ENCODE data around the gene ULK3. TPM values are rescaled to one million over a fixed set of nuclear protein-coding genes. Genes with fewer than 3 reads are reported as not detected.

ULK3 gene
- polyA plus RNA-seq, 2 of the 4 experiments (the other 2 are of a cell fraction), result 28.1 to 48.9 TPM

DNA sequence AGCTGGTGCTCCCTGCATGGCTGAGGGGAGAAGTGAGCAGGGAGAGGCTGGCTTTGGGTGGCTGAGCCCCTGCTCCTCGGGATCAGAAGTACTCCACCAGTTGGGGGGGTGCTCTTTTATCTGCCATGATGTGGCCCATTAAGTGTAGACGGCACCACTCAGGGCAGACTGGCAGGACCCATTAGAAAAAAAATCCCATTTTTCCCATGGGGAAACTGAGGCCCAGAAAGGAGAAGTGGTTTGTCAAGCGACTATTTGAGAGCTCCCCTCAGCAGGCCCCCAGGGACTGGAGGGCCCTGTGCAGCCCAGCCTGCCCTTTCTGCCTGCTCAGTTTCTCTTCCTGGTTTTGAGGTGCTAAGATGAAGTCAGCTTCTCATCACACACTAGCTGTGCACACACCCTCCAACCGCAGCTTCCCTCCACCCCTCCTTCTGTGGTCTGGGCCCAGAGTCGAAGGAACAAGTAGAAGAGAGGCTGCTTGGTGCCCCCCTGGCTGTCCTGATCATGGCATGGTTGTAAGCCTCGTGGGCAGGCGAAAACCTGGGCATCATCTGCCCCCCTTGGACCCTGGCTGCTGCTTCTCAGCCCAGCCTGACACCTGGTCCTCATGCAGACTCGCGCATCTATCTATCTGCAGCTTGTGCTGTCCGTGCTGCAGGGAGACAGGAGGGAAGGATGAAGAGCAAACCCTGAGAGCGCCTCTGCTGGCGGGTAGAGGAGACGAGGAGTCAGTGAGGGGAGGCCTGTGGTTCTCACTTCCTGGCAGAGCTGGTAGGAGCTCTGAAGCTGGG lies 55.5 kb downstream of the ULK3 start:
- Histone ChIP-seq H3K9me3 (no peaks in the 10 kb centered on the region), H3K4me1 (peaks cover 31% of the 10 kb centered on the region), H3K4me2 (no peak overlapping the region), H3K27ac (no peak overlapping the region), H3K4me3 (no peak overlapping the region)
- POLR2A ChIA-PET, result no interaction called here
- DNase-seq (ENCODE audit: low read depth in 1 of 2, low spot score in 1 of 2), result peak; percentile 82 to 84
- peak; percentile 87 to 95 for ATAC-seq
- CTCF ChIA-PET, result interaction anchor here (0.6 to 66.7 kb wide), 12 partner anchors 3 to 176 kb away, joined by 3 to 1908 read pairs (median 3); partner anchors contain the start of genes CPLX3, CSK, LMAN1L and ULK3
- FAIRE-seq, result no peak
- TF ChIP-seq, protein P1, sequence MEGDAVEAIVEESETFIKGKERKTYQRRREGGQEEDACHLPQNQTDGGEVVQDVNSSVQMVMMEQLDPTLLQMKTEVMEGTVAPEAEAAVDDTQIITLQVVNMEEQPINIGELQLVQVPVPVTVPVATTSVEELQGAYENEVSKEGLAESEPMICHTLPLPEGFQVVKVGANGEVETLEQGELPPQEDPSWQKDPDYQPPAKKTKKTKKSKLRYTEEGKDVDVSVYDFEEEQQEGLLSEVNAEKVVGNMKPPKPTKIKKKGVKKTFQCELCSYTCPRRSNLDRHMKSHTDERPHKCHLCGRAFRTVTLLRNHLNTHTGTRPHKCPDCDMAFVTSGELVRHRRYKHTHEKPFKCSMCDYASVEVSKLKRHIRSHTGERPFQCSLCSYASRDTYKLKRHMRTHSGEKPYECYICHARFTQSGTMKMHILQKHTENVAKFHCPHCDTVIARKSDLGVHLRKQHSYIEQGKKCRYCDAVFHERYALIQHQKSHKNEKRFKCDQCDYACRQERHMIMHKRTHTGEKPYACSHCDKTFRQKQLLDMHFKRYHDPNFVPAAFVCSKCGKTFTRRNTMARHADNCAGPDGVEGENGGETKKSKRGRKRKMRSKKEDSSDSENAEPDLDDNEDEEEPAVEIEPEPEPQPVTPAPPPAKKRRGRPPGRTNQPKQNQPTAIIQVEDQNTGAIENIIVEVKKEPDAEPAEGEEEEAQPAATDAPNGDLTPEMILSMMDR (IDR thresholded peaks at IDR 0.05), result peak; percentile 50
- TF ChIP-seq, protein P2, sequence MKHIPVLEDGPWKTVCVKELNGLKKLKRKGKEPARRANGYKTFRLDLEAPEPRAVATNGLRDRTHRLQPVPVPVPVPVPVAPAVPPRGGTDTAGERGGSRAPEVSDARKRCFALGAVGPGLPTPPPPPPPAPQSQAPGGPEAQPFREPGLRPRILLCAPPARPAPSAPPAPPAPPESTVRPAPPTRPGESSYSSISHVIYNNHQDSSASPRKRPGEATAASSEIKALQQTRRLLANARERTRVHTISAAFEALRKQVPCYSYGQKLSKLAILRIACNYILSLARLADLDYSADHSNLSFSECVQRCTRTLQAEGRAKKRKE (CRISPR knock-in tag; IDR thresholded peaks at IDR 0.05; ENCODE audit: low read depth), result no peak
- WGBS (ENCODE audit: missing lambda C conversion rate), result 54% methylated on average over 13 of the region's 13 CpGs

DNA sequence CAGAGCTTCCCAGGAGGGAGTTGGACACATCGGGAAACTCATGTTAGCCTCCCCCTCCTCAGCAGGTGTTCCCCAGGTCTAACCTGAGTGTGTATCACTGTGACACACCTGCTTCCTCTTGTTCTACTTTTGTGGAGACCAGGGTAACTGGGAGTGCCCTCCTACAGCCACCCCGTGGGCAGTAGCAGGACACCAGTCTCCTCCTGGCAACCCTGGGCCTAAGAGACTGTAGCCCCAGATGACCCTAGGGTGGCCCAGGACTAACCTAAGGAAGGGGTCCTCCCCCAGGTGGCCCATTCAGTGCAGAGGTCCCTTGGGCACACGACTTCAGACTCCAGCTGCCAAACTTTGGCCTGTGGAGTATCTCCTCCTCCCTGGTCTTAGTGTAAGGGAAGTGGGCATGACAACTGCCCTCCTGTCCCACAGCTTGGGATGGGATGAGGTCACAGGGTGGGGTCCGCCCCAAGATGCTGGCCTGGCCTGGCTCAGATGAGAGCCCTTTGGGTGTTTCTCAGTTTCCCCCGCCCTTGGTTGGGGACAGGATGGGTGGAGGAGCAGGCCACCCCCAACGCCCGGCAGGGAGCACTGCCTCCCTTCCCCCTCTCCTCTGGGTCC lies 56.3 kb downstream of the ULK3 start:
- Histone ChIP-seq H3K4me2 (no peak overlapping the region), H3K4me1 (peaks cover 31% of the 10 kb centered on the region), H3K9me3 (no peaks in the 10 kb centered on the region), H3K4me3 (no peak overlapping the region), H3K27ac (no peak overlapping the region)
- 85% methylated on average over 5 of the region's 7 CpGs for WGBS (ENCODE audit: missing lambda C conversion rate)
- TF ChIP-seq FOSL2 (IDR thresholded peaks at IDR 0.05) (no peak), FOSL2 (CRISPR knock-in tag; IDR thresholded peaks at IDR 0.05) (no peak), PHF8 (IDR thresholded peaks at IDR 0.05; ENCODE audit: borderline replicate concordance, low read depth) (no peak), EHMT2 (IDR thresholded peaks at IDR 0.05; ENCODE audit: low read depth) (no peak)
- no peak for FAIRE-seq
- POLR2A ChIA-PET, result no interaction called here
- CTCF ChIA-PET, result interaction anchor here (0.6 to 66.7 kb wide), 7 partner anchors 4 to 1047 kb away, joined by 3 to 1908 read pairs (median 5); partner anchors contain the start of genes CPLX3, CSK, LMAN1L and ULK3
- DNase-seq (ENCODE audit: low read depth in 1 of 2, low spot score in 1 of 2), result no peak
- ATAC-seq, result no peak

Small RNA genes lying within 50 kb of the gene (small RNA-seq; reads per million reads assigned to genes)
- 0 reads per million in 6 experiments for gene CPLX3
- 0 reads per million in 6 experiments for gene MIR4513
- 0 to 12.3 (median 5.5) reads per million in 6 experiments for gene MIR6882

Other genes with a start within 250 kb of the ULK3 start
- gene CLK3, start 227.3 kb downstream of the ULK3 start, polyA plus RNA-seq (2011; rRNA removed), result 35.7 and 42.5 TPM in 2 replicates
- 39.1 to 48.2 TPM (median 47.0 TPM) in 3 replicates for gene CLK3, start 227.3 kb downstream of the ULK3 start, polyA plus RNA-seq (2017; fragmentation: RNase III; extraction: RNeasy Plus Mini Kit Qiagen cat#74134 plus additional on column Dnase treatment)
- 23.2 and 31.2 TPM in 2 replicates for gene EDC3, start 147.1 kb downstream of the ULK3 start, polyA plus RNA-seq (2011; rRNA removed)
- 17.7 to 24.1 TPM (median 23.4 TPM) in 3 replicates for gene EDC3, start 147.1 kb downstream of the ULK3 start, polyA plus RNA-seq (2017; fragmentation: RNase III; extraction: RNeasy Plus Mini Kit Qiagen cat#74134 plus additional on column Dnase treatment)
- 0.22 and 0.25 TPM in 2 replicates for gene CYP1A1, start 117.6 kb downstream of the ULK3 start, polyA plus RNA-seq (2011; rRNA removed)
- gene CYP1A1, start 117.6 kb downstream of the ULK3 start, polyA plus RNA-seq (2017; fragmentation: RNase III; extraction: RNeasy Plus Mini Kit Qiagen cat#74134 plus additional on column Dnase treatment), result 0.46 to 0.62 TPM (median 0.50 TPM) in 3 replicates
- gene CYP1A2, start 94.3 kb downstream of the ULK3 start, polyA plus RNA-seq (2011; rRNA removed), result not detected in 2 replicates
- gene CYP1A2, start 94.3 kb downstream of the ULK3 start, polyA plus RNA-seq (2017; fragmentation: RNase III; extraction: RNeasy Plus Mini Kit Qiagen cat#74134 plus additional on column Dnase treatment), result not detected in 3 replicates
- 17.8 and 22.2 TPM in 2 replicates for gene CSK, start 61.1 kb downstream of the ULK3 start, polyA plus RNA-seq (2011; rRNA removed)
- gene CSK, start 61.1 kb downstream of the ULK3 start, polyA plus RNA-seq (2017; fragmentation: RNase III; extraction: RNeasy Plus Mini Kit Qiagen cat#74134 plus additional on column Dnase treatment), result 56.7 to 63.0 TPM (median 61.6 TPM) in 3 replicates
- gene LMAN1L, start 30.3 kb downstream of the ULK3 start, polyA plus RNA-seq (2011; rRNA removed), result not detected in 2 replicates
- not detected in 3 replicates for gene LMAN1L, start 30.3 kb downstream of the ULK3 start, polyA plus RNA-seq (2017; fragmentation: RNase III; extraction: RNeasy Plus Mini Kit Qiagen cat#74134 plus additional on column Dnase treatment)
- 0.05 TPM in 1 of 2 replicates, not detected in the other for gene CPLX3, start 16.5 kb downstream of the ULK3 start, polyA plus RNA-seq (2011; rRNA removed)
- gene CPLX3, start 16.5 kb downstream of the ULK3 start, polyA plus RNA-seq (2017; fragmentation: RNase III; extraction: RNeasy Plus Mini Kit Qiagen cat#74134 plus additional on column Dnase treatment), result not detected in 3 replicates
- 128 TPM in 2 replicates for gene SCAMP2, start 30.2 kb upstream of the ULK3 start, polyA plus RNA-seq (2011; rRNA removed)
- 40.4 to 43.3 TPM (median 41.5 TPM) in 3 replicates for gene SCAMP2, start 30.2 kb upstream of the ULK3 start, polyA plus RNA-seq (2017; fragmentation: RNase III; extraction: RNeasy Plus Mini Kit Qiagen cat#74134 plus additional on column Dnase treatment)
- gene MPI, start 46.9 kb upstream of the ULK3 start, polyA plus RNA-seq (2011; rRNA removed), result 53.7 and 74.4 TPM in 2 replicates
- gene MPI, start 46.9 kb upstream of the ULK3 start, polyA plus RNA-seq (2017; fragmentation: RNase III; extraction: RNeasy Plus Mini Kit Qiagen cat#74134 plus additional on column Dnase treatment), result 32.9 to 39.9 TPM (median 39.4 TPM) in 3 replicates
- 46.2 and 65.3 TPM in 2 replicates for gene FAM219B, start 63.7 kb upstream of the ULK3 start, polyA plus RNA-seq (2011; rRNA removed)
- gene FAM219B, start 63.7 kb upstream of the ULK3 start, polyA plus RNA-seq (2017; fragmentation: RNase III; extraction: RNeasy Plus Mini Kit Qiagen cat#74134 plus additional on column Dnase treatment), result 29.9 to 36.9 TPM (median 31.3 TPM) in 3 replicates
- gene COX5A, start 94.9 kb upstream of the ULK3 start, polyA plus RNA-seq (2011; rRNA removed), result 328 and 391 TPM in 2 replicates
- 478 to 481 TPM (median 481 TPM) in 3 replicates for gene COX5A, start 94.9 kb upstream of the ULK3 start, polyA plus RNA-seq (2017; fragmentation: RNase III; extraction: RNeasy Plus Mini Kit Qiagen cat#74134 plus additional on column Dnase treatment)
- 8.8 and 9.3 TPM in 2 replicates for gene RPP25, start 113.6 kb upstream of the ULK3 start, polyA plus RNA-seq (2011; rRNA removed)
- gene RPP25, start 113.6 kb upstream of the ULK3 start, polyA plus RNA-seq (2017; fragmentation: RNase III; extraction: RNeasy Plus Mini Kit Qiagen cat#74134 plus additional on column Dnase treatment), result 12.2 to 13.7 TPM (median 13.0 TPM) in 3 replicates
- gene SCAMP5, start 152.4 kb upstream of the ULK3 start, polyA plus RNA-seq (2011; rRNA removed), result 10.5 and 11.8 TPM in 2 replicates
- 13.7 to 16.2 TPM (median 15.0 TPM) in 3 replicates for gene SCAMP5, start 152.4 kb upstream of the ULK3 start, polyA plus RNA-seq (2017; fragmentation: RNase III; extraction: RNeasy Plus Mini Kit Qiagen cat#74134 plus additional on column Dnase treatment)
- gene PPCDC, start 180.4 kb upstream of the ULK3 start, polyA plus RNA-seq (2011; rRNA removed), result 14.5 and 18.2 TPM in 2 replicates
- gene PPCDC, start 180.4 kb upstream of the ULK3 start, polyA plus RNA-seq (2017; fragmentation: RNase III; extraction: RNeasy Plus Mini Kit Qiagen cat#74134 plus additional on column Dnase treatment), result 18.5 to 19.9 TPM (median 19.9 TPM) in 3 replicates